NK-92 treated with Interleukin-12 subunit alpha and Interleukin-12 subunit beta, amount 100 ng/mL, for 24 hours (cell line): ENCODE results near the gene AP3M1.

Experiments
- DNase-seq: peaks from one replicate; lab custom pipeline; 2025; lab: John Stamatoyannopoulos, UW

AP3M1 gene

GRCh38 chr10:74079936-74080590 is 70.6 kb downstream of the AP3M1 start:
- DNase-seq: no peak

GRCh38 chr10:74079028-74079935 is 71.3 kb downstream of the AP3M1 start:
- no peak for DNase-seq

- DNase-seq: peak; percentile 59
Observed at GRCh38 chr10:74078037-74078436, 72.6 kb downstream of the AP3M1 start.

- no peak for DNase-seq
Observed at GRCh38 chr10:74077416-74077815, 73.2 kb downstream of the AP3M1 start.

GRCh38 chr10:74076961-74077360 is 73.7 kb downstream of the AP3M1 start:
- no peak for DNase-seq

- DNase-seq: no peak
Observed at GRCh38 chr10:74075906-74076305, 74.7 kb downstream of the AP3M1 start.

GRCh38 chr10:74072503-74072902 is 78.1 kb downstream of the AP3M1 start:
- DNase-seq: no peak

- DNase-seq: no peak
Observed at GRCh38 chr10:74071157-74071556, 79.5 kb downstream of the AP3M1 start.
